ENCODE results near the gene AKAP13. TPM values are rescaled to one million over a fixed set of nuclear protein-coding genes. Genes with fewer than 3 reads are reported as not detected.

The AKAP13 gene
- total RNA-seq, 3 donors from 2014 or later: 198 to 331 (median 259) TPM

- TF ChIP-seq CTCF (IDR thresholded peaks at IDR 0.05) (no peak), POLR2A (IDR thresholded peaks at IDR 0.05) (no peak), POLR2AphosphoS5 (IDR thresholded peaks at IDR 0.05) (no peak)
- no peaks in the 10 kb centered on the region for H3K27me3 ChIP-seq
- no peak overlapping the region for H3K27ac ChIP-seq
- peak overlapping the region; percentile 84 to 96 (median 93) for H3K4me3 ChIP-seq
- no peaks in the 10 kb centered on the region for H3K9me3 ChIP-seq
- peaks cover 0 to 7% of the 10 kb centered on the region in 2 donors for H3K4me1 ChIP-seq
- H3K36me3 ChIP-seq: no peaks in the 10 kb centered on the region
- no peak for DNase-seq (ENCODE audit: low spot score in 2 of 2)
- intact Hi-C loops (cut with DNase I; ENCODE audit: low total_unique reads): no loop called here
Measured at GRCh38 chr15:85381850-85382751, 1.7 kb downstream of the AKAP13 start.

DNA sequence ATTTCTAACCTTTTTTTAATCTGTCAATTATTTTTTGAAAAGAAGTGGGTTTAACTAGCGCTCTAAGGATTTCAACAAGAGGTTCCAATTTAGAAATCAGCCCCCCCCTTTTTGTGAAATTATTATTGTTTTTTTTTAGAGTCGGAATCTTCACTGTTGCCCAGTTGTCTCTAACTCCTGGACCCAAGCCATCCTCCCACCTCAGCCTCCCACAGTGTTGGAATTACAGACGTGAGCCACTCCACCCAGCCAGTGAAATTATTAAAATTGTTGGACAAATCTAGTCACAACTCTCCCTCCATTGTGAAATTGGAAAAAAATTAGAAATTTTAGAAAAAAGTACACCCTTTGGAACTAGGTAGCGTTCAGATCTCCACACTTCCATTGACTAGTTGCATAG, 2.5 kb downstream of the AKAP13 start:
- H3K36me3 ChIP-seq: no peaks in the 10 kb centered on the region
- DNase-seq (ENCODE audit: low spot score in 2 of 2): no peak
- H3K4me3 ChIP-seq: peak overlapping the region in 1 of 3 donors; percentile 96
- peak overlapping the region in 1 of 2 donors; percentile 8 for H3K27ac ChIP-seq
- intact Hi-C loops (cut with DNase I; ENCODE audit: low total_unique reads): no loop called here
- peaks cover 0 to 7% of the 10 kb centered on the region in 2 donors for H3K4me1 ChIP-seq
- H3K9me3 ChIP-seq: no peaks in the 10 kb centered on the region
- H3K27me3 ChIP-seq: no peaks in the 10 kb centered on the region
- TF ChIP-seq CTCF (IDR thresholded peaks at IDR 0.05): no peak
- TF ChIP-seq POLR2AphosphoS5 (IDR thresholded peaks at IDR 0.05): no peak
- TF ChIP-seq POLR2A (IDR thresholded peaks at IDR 0.05): no peak

DNA sequence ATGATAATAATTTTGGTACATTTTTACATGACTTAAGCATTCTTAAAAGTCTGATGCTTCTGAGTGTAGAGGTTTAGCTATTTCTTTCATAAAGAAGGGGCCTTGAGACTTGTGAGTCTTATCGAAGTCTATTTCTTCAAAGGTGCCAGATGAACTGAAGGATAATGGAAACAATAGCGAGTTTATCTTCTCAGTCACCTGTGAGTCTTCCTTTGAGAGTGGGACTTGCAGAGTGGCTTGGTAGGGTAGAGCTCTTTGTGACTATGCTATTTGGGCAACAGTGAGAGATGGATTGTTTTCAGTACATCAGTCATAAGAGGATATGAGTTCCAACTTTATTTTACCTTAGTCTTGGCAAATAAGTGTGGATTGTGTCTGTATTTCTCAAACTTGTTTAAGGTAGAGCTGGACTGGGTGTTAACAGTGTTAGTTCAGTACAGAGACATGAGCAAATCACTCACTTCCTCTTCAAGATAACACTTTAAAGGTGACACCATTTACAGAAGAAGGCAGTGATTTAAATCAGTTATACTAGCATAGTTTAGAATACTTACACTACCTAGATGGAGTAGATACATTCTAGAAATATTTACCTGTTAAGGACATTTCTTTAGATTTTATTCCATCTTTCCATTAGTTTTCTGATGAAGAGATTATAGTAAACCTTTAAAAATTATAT, 3.2 kb downstream of the AKAP13 start:
- Histone ChIP-seq H3K4me1 (peaks cover 0 to 7% of the 10 kb centered on the region in 2 donors), H3K27me3 (no peaks in the 10 kb centered on the region), H3K9me3 (no peaks in the 10 kb centered on the region), H3K36me3 (no peaks in the 10 kb centered on the region), H3K4me3 (no peak overlapping the region), H3K27ac (peak overlapping the region in 1 of 2 donors; percentile 8)
- no peak for DNase-seq (ENCODE audit: low spot score in 2 of 2)
- intact Hi-C loops (cut with DNase I; ENCODE audit: low total_unique reads): no loop called here
- no peak for TF ChIP-seq POLR2AphosphoS5 (IDR thresholded peaks at IDR 0.05)
- TF ChIP-seq CTCF (IDR thresholded peaks at IDR 0.05): no peak
- TF ChIP-seq POLR2A (IDR thresholded peaks at IDR 0.05): no peak

DNA sequence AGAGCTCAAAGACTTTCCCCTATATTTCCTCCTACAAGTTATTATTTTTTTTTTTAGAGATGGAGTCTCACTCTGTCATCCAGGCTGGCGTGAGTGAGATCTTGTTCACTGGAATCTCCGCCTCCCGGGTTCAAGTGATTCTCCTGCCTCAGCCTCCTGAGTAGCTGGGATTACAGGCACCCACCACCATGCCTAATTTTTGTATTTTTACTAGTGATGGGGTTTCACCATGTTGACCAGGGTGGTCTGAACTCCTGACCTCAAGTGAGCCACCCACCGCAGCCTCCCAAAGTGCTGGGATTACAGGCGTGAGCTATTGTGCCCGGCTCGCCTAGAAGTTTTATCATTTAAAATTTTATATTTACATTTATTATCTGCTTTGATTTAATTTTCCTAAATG, 5.9 kb downstream of the AKAP13 start:
- DNase-seq (ENCODE audit: low spot score in 2 of 2): no peak
- Histone ChIP-seq H3K27ac (no peak overlapping the region), H3K9me3 (no peaks in the 10 kb centered on the region), H3K36me3 (no peaks in the 10 kb centered on the region), H3K4me3 (no peak overlapping the region), H3K27me3 (no peaks in the 10 kb centered on the region), H3K4me1 (peaks cover 0 to 7% of the 10 kb centered on the region in 2 donors)
- TF ChIP-seq POLR2A (IDR thresholded peaks at IDR 0.05) (no peak), CTCF (IDR thresholded peaks at IDR 0.05) (no peak), POLR2AphosphoS5 (IDR thresholded peaks at IDR 0.05) (no peak)
- intact Hi-C loops (cut with DNase I; ENCODE audit: low total_unique reads): no loop called here

All from breast epithelium (tissue), 4 donors.